Body of pancreas (tissue), 4 donors: Measurements from ENCODE around the gene ATP1A2.

Source experiments
- POLR2A ChIP-seq, 3 donors: fragments of 450-650 bp; IDR thresholded peaks; one replicate each; pipeline ENCODE4 v1.6.1; 2016; ENCODE audit warnings: antibody characterized with exemption in 3 of 3, mild to moderate bottlenecking in 2 of 3
- TF ChIP-seq, protein P1 (sequence below), 7 experiments: fragments of 450-650 bp in 4 of 7; fragments of 200-600 bp in 3 of 7; sonication (generic) in 3 of 7; IDR thresholded peaks; one replicate each; pipeline ENCODE4 v1.5.1; 2016 to 2019; ENCODE audit warnings: antibody characterized with exemption in 7 of 7

DNA sequence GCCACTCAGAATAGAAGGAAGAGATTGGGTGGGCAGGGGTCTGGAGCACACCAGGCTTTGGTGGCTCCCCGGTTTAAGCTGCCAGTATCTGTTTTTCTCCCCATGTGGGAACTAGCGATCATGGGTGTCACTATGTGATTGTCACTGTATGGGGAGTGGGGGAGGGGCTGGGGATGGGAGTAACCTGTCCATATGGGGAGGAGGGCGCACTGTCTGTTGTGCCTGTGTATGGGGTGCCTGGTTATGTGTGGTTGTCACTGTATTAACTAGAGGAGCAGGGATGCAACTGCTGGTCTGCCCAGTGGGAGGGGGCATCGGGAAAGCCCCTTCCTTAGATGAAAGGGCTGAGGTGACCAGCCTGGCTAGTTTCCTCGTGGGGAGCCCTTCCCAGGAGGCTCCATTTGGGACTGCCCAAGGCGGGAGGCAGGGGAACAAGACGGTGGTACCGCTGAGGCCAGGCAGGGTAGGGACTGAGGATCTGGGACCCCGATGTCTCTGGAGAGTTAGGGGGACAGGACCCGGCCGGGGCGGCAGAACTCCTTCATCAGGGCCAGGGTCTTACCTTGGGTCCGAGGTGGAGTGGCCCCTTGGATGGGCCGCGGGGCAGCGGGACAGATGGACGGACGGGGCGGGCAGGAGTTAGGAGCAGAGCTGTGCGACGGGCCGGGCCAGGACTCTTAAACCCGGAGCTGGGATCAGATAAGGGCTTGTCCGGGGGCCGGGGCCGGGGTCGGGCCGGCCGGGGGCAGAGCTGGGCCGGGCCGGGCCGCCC lies 45.9 kb upstream of the ATP1A2 start, which contains the start of gene KCNJ10:
- TF ChIP-seq, protein P1, sequence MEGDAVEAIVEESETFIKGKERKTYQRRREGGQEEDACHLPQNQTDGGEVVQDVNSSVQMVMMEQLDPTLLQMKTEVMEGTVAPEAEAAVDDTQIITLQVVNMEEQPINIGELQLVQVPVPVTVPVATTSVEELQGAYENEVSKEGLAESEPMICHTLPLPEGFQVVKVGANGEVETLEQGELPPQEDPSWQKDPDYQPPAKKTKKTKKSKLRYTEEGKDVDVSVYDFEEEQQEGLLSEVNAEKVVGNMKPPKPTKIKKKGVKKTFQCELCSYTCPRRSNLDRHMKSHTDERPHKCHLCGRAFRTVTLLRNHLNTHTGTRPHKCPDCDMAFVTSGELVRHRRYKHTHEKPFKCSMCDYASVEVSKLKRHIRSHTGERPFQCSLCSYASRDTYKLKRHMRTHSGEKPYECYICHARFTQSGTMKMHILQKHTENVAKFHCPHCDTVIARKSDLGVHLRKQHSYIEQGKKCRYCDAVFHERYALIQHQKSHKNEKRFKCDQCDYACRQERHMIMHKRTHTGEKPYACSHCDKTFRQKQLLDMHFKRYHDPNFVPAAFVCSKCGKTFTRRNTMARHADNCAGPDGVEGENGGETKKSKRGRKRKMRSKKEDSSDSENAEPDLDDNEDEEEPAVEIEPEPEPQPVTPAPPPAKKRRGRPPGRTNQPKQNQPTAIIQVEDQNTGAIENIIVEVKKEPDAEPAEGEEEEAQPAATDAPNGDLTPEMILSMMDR (IDR thresholded peaks at IDR 0.05), result no peak
- no peak for TF ChIP-seq POLR2A (IDR thresholded peaks at IDR 0.05)
